Hepatocyte (in vitro differentiated cells): ENCODE measurements around the gene MAGEB3.

Source experiments
- EZH2 ChIP-seq: fragments of 200-600 bp; sonication (generic); IDR thresholded peaks from 2 replicates; pipeline ENCODE4 v1.6.1; 2016; ENCODE audit warnings: antibody characterized with exemption, mild to moderate bottlenecking, borderline replicate concordance
- EZH2phosphoT487 ChIP-seq: fragments of 200-600 bp; sonication (generic); IDR thresholded peaks from one replicate; pipeline ENCODE4 v1.6.1; 2018; ENCODE audit warnings: antibody characterized with exemption, mild to moderate bottlenecking, low read depth, moderate library complexity; ENCODE audit not compliant: unreplicated experiment, severe bottlenecking
- TF ChIP-seq, protein P1 (sequence below): fragments of 200-600 bp; sonication (generic); IDR thresholded peaks from 2 replicates; pipeline ENCODE4 v1.5.1; 2016; ENCODE audit warnings: antibody characterized with exemption, mild to moderate bottlenecking; ENCODE audit not compliant: poor library complexity

DNA sequence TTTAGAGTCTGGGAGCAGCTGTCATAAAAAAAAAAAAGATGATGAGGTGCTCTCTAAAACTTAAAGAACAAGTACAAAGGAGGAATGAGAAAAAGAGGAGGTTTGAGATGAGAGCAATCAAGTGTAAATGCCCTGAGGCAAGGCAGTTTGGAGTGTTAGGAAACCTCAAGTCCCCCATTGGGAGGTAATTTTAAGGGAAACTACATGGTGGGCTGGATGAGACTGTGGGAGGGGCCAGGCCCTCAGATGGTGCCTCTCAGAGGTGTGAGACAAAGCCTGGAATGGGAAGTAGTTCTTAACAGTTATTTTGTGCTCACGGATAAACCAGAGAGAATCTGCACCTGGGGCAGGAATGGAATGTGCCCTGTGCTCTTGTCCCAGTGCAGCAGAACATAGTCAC, 1.9 kb upstream of the MAGEB3 start:
- TF ChIP-seq, protein P1, sequence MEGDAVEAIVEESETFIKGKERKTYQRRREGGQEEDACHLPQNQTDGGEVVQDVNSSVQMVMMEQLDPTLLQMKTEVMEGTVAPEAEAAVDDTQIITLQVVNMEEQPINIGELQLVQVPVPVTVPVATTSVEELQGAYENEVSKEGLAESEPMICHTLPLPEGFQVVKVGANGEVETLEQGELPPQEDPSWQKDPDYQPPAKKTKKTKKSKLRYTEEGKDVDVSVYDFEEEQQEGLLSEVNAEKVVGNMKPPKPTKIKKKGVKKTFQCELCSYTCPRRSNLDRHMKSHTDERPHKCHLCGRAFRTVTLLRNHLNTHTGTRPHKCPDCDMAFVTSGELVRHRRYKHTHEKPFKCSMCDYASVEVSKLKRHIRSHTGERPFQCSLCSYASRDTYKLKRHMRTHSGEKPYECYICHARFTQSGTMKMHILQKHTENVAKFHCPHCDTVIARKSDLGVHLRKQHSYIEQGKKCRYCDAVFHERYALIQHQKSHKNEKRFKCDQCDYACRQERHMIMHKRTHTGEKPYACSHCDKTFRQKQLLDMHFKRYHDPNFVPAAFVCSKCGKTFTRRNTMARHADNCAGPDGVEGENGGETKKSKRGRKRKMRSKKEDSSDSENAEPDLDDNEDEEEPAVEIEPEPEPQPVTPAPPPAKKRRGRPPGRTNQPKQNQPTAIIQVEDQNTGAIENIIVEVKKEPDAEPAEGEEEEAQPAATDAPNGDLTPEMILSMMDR, result no peak
- TF ChIP-seq EZH2, result no peak
- TF ChIP-seq EZH2phosphoT487, result no peak
